Measurements from ENCODE around the gene MT3.
A peak's percentile ranks its signal among the peaks of the same experiment; 100 is the strongest.
"Not testable (repeated sequence)": the region's sequence is repeated elsewhere in the genome, so short reads cannot be mapped to it uniquely, and the experiment has no call there.

MT3 gene

GRCh38 chr16:56610017-56610608 lies 20.8 kb downstream of the MT3 start:
- peak; percentile 86 for DNase-seq

GRCh38 chr16:56610609-56611111 lies 21.3 kb downstream of the MT3 start:
- DNase-seq: no peak

GRCh38 chr16:56611281-56611833 lies 22.0 kb downstream of the MT3 start:
- no peak for DNase-seq

GRCh38 chr16:56613706-56614105 lies 24.4 kb downstream of the MT3 start:
- no peak for DNase-seq

- peak; percentile 46 for DNase-seq
Measured at GRCh38 chr16:56614549-56614991, 25.2 kb downstream of the MT3 start.

- DNase-seq: no peak
Measured at GRCh38 chr16:56615353-56615752, 26.0 kb downstream of the MT3 start.

- no peak for DNase-seq
Measured at GRCh38 chr16:56616608-56617211, 27.4 kb downstream of the MT3 start.

- DNase-seq: peak; percentile 76
Measured at GRCh38 chr16:56617212-56618085, 28.1 kb downstream of the MT3 start.

- no peak for DNase-seq
Measured at GRCh38 chr16:56618138-56618537, 28.8 kb downstream of the MT3 start.

- DNase-seq: no peak
Measured at GRCh38 chr16:56620339-56620897, 31.1 kb downstream of the MT3 start.

GRCh38 chr16:56621665-56622445 lies 32.5 kb downstream of the MT3 start:
- DNase-seq: not testable (repeated sequence)

GRCh38 chr16:56623184-56623583 lies 33.9 kb downstream of the MT3 start:
- DNase-seq: not testable (repeated sequence)

GRCh38 chr16:56623637-56624036 lies 34.3 kb downstream of the MT3 start:
- no peak for DNase-seq

- DNase-seq: peak; percentile 78
Measured at GRCh38 chr16:56625140-56625942, 36.0 kb downstream of the MT3 start, which contains the start of gene MT1E. TSS of gene MT1E (plus strand) at chr16:56625781. CDS start at chr16:56625852, 71 bp downstream.

- no peak for DNase-seq
Measured at GRCh38 chr16:56625943-56626654, 36.8 kb downstream of the MT3 start.

GRCh38 chr16:56626685-56627084 lies 37.4 kb downstream of the MT3 start:
- DNase-seq: no peak

- DNase-seq: no peak
Measured at GRCh38 chr16:56628486-56629350, 39.4 kb downstream of the MT3 start.

- no peak for DNase-seq
Measured at GRCh38 chr16:56629531-56629930, 40.2 kb downstream of the MT3 start.

GRCh38 chr16:56630134-56630533 lies 40.8 kb downstream of the MT3 start:
- DNase-seq: no peak

Measured in stimulated activated CD4-positive, alpha-beta T cell treated with anti-CD3 and anti-CD28 coated beads, Interleukin-1b, Interleukin-23, amount 100 ng/mL, for 48 hours (primary cell).